PFSK-1 (cell line): ENCODE data around the gene NBEA.

Source experiments
- FOXP2 ChIP-seq: optimal IDR thresholded peaks from 2 replicates; pipeline ENCODE3; 2011; ENCODE audit warnings: borderline replicate concordance, control low read depth, inconsistent platforms; ENCODE audit not compliant: insufficient read depth; ENCODE audit errors: extremely low read length, extremely low read depth
- SIN3A ChIP-seq: IDR thresholded peaks from 2 replicates; pipeline ENCODE4 v1.6.1; 2012; ENCODE audit warnings: mild to moderate bottlenecking, low read length, moderate library complexity, borderline replicate concordance; ENCODE audit not compliant: insufficient read depth
- TAF1 ChIP-seq: IDR thresholded peaks from 2 replicates; pipeline ENCODE4 v1.6.1; 2012; ENCODE audit warnings: low read length, control low read depth, borderline replicate concordance; ENCODE audit not compliant: insufficient read depth
- TF ChIP-seq, protein P1 (sequence below), 2 experiments: IDR thresholded peaks; 2 replicates each; pipeline versions ENCODE4 v1.6.1 to v1.8.0; 2011 to 2012; ENCODE audit warnings: low read depth in 2 of 2, low read length in 2 of 2, control low read depth in 1 of 2, inconsistent platforms in 1 of 2, mild to moderate bottlenecking in 1 of 2, moderate library complexity in 1 of 2; ENCODE audit not compliant: insufficient read depth in 1 of 2

DNA sequence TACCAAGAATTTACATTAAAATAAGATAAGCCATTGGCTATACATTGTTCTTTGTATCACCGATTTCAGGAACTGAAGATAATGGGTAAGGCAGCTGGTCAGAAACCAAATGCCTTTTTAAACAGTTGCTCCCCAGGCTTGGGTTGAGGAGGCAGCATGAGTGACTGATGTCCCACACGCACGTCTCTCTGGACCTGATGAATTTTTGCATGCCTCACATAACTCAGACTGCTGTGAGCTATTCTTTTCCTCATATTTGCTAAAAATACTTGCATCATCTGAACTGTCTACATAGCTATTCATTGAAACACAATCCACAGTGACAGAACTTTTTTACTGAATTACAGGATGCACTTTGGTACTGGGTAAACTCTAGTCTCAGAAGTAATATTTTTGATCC is 658.1 kb downstream of the NBEA start:
- TF ChIP-seq, protein P1, sequence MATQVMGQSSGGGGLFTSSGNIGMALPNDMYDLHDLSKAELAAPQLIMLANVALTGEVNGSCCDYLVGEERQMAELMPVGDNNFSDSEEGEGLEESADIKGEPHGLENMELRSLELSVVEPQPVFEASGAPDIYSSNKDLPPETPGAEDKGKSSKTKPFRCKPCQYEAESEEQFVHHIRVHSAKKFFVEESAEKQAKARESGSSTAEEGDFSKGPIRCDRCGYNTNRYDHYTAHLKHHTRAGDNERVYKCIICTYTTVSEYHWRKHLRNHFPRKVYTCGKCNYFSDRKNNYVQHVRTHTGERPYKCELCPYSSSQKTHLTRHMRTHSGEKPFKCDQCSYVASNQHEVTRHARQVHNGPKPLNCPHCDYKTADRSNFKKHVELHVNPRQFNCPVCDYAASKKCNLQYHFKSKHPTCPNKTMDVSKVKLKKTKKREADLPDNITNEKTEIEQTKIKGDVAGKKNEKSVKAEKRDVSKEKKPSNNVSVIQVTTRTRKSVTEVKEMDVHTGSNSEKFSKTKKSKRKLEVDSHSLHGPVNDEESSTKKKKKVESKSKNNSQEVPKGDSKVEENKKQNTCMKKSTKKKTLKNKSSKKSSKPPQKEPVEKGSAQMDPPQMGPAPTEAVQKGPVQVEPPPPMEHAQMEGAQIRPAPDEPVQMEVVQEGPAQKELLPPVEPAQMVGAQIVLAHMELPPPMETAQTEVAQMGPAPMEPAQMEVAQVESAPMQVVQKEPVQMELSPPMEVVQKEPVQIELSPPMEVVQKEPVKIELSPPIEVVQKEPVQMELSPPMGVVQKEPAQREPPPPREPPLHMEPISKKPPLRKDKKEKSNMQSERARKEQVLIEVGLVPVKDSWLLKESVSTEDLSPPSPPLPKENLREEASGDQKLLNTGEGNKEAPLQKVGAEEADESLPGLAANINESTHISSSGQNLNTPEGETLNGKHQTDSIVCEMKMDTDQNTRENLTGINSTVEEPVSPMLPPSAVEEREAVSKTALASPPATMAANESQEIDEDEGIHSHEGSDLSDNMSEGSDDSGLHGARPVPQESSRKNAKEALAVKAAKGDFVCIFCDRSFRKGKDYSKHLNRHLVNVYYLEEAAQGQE (IDR thresholded peaks at IDR 0.05; ENCODE audit: insufficient read depth in 1 of 2, low read depth in 2 of 2, low read length in 2 of 2) = no peak
- no peak for TF ChIP-seq SIN3A
- no peak for TF ChIP-seq FOXP2
- TF ChIP-seq TAF1 = no peak
